GM21447 (cell line): ENCODE measurements around the gene VCP.

ENCODE experiments used
- ATAC-seq: cut with Tn5 transposase; IDR thresholded peaks from one replicate; pipeline ENCODE4 v1.9.1; 2021; ENCODE audit not compliant: unreplicated experiment

VCP gene

GRCh38 chr9:35072461-35073278 lies at the start of gene VCP:
Gene VCP, minus strand, starts transcription at chr9:35072625. Its CDS starts 272 bp downstream, at chr9:35072353.
- peak; percentile 82 for ATAC-seq

DNA sequence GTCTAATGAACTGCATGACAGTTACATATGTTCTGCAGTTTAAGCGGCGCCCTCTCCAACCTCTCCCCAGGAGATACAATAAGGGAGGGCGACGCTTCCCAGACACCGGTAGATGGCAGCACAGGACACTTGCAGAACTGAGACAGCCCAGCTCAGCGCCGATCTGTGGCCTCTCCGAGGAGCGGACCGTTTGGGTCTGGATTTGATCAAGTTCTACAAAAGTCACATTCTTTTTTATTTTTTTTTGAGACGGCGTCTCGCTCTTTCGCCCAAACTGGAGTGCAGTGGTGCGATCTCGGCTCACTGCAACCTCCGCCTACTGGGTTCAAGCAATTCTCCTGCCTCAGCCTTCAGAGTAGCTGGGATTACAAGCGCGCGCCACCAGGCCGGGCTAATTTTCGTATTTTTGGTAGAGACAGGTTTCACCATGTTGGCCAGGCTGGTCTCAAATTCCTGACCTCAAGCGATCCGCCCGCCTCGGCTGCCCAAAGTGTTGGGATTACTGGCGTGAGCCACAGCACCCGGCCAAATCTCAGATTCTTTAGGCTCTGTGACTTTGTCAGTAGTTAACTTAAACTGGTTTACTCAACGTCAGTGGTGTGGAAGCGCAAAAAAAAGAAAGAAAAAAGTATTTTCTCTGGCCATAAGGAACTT lies 44.6 kb upstream of the VCP start:
- ATAC-seq: peak; percentile 41

GRCh38 chr9:35116539-35116897 lies 44.1 kb upstream of the VCP start:
- no peak for ATAC-seq

DNA sequence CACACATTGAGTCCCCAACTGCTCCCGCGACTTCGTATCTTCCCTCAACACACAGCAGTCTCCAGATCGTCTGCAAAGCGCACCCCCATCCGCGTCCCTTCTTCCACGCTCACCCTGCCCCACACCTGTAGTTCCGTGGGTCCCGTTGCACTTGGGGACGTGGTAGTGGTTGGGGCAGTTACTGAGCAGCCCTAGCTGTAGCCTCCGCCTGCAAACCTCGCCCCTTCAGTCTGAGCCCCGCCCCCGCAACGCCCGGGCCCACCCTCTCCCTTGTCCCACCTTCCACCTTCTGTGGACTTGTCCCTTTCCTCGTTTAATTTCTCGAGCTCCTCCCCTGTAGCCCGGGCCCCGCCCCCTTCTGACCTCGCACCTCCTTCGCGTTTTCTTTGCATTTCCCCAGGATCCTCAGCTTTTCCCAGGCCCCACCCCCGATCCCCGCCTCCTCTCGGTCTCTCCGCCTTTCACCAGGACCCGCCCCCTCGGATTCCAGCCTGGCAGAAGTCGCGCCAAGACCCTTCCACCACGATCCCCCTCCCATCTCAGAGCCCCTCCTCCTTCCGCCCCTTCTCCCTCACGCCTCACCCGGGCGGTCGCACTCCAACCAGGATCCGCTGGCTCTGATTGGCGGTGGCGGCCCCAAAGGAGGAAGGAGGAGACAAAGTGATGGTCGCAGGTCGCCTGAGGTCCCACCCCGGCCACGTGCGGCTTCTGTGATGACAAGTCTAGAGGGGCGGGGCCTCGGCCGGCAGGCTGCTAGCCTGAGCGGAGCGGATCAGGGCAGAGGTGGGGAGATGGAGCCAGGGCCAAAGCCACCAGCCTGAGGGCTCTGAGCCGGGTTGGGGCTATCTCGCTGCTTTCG lies 43.5 kb upstream of the VCP start, which contains the start of gene ATOSB:
Gene ATOSB (minus strand): TSS at position 183 of the 859 bp plus-strand sequence. CDS start 7,588 bp downstream, outside the sequence.
- ATAC-seq: peak; percentile 59

DNA sequence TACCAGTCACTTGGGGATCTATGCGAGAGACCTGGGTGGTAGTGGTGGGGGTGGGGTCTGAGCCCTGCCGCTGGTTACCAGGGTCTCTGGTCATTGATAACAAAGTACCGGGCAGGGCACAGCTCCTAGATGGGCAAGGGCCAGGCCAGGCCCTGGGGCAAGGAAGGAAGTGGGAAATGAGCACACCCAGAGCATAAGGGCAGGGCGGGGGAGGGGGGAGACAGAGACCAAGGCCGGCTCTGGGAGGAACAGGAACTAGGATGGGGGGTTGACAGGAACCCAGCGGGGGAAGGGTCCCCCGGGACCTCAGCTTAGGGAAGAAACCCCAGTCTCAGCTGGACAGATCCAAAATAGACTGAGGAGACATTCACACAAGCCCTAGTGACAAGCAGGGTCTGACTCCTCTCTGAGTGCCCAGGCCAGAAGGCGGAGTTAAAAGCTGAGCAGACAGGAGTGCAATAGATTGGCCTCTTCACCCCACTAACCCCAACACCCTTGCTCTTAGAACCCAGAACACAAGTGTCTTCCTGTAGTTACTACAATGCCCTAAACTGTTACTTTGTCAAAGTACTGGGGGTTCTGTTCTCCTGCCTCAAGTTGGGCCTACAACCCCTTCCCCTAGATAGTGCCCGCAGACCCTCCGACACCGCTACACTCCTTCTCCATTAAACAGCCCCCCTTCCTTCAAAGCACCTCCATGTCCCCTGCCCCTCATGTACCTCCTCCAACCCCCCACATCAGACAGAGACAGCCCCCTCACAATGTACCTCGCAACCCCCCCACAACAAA lies 42.6 kb upstream of the VCP start:
- ATAC-seq: no peak

DNA sequence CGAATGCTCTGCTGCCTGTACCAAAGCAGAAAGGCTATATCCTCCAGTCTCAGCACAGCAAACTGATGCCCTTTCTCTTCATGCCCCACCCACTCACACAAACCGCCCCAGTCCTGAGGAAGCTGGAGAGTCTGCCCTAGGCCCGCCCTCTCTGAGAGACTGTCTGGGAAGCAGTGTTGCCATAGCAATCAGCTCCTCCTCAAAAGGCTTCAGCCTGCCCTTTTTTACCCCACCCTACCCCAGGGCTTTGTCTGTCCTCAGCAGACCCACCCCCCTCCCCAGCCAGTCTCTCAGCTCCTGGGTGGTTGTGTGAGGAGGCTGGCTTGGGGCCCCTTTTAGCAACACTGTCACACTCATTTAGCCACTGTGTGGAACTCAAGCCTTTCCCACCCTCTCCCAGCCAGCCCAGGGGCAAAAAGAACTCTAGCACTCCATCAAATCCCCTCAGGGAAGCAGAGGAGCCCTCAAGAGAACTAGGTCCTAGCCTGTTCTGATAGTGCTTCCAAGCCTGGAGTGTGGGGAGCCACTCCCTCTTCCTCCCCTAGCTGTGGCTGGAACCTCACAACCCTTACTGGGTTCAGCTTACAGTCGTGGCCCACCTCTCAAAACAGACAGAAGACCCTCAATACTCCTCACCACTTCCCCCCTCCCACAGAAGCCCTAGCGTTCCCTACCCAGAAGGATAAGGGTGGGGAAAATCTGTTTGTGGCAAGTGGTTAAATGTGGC lies 41.9 kb upstream of the VCP start:
- no peak for ATAC-seq

GRCh38 chr9:35112257-35113020 lies 40.0 kb upstream of the VCP start:
- ATAC-seq: no peak

DNA sequence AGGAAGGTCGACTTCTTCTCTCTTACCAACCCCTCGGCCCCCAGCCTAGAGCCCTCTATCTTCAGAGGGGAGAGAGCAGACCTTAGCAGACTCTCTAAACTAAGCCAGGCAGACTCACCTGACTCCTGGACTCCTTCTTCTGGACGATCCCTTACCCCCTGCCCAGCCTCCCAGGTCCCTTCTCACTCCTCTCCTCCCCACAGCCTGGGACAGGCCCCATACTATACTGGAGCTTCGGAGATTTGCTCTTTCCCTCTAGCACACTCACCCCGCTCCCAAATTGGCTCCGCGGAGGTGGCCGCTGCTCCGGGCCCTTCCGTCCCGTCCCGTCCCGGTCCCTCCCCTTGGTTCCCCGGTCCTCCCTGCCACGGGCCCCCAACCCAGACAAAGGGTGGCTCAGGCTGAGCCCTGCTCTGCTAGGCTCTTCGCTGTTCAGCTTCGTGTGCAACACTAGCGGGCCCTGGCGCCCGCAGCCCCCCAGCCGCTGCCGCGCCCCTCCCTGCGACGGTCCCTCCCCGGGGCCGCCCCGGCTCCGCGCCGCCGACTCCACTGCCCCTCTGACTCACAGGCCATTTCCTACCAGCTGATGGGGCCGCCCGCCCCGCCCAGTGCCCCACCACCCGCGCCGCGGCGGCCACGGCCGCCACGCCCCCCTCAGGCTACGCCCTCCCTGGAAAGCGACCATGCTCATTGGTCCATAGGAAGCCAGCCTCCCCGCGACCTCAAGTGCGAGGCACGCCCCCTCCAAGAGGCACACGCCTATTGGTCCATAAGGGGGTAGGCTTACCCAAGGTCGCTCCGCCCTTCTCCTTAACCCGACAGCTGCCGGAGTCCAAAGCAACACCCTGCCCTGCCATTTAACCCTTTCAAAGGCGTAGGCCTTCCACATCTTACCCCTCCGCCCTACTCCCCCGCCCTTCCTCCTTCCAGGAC lies 38.8 kb upstream of the VCP start:
- ATAC-seq: peak; percentile 60

GRCh38 chr9:35110327-35110761 lies 37.9 kb upstream of the VCP start:
- no peak for ATAC-seq

DNA sequence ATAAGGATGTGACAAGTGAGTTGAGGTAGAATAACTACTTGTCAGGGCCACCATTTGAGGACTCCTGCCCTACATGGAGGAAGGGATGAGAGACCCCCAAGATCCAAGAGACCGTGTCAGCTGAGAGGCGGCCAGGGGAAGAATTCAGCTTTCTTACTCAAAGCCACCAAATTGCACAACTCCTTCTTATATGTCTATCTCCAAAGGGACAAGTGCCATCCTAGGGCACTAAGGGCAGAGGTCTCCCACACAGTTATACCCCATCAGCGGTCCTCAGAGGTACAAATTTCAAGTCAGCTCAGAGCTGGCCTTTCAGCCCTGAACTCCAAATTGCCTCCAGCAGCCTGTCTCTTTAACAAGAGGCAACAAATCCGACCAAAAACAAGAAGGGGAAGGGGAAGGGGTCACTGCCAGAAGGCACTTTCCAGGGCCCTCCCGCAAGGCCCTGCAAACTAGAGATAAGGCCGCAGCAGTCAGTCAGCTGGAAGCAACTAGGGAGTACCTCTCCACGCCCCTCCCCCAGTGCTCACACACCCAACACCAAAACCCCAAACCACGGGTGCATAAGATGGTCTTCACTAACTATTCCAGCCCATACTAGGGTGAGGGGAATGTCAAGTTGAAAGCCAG lies 36.6 kb upstream of the VCP start:
- ATAC-seq: no peak

- no peak for ATAC-seq
Measured at GRCh38 chr9:35108461-35108860, 36.0 kb upstream of the VCP start.

- no peak for ATAC-seq
Measured at GRCh38 chr9:35107297-35108290, 35.2 kb upstream of the VCP start.

DNA sequence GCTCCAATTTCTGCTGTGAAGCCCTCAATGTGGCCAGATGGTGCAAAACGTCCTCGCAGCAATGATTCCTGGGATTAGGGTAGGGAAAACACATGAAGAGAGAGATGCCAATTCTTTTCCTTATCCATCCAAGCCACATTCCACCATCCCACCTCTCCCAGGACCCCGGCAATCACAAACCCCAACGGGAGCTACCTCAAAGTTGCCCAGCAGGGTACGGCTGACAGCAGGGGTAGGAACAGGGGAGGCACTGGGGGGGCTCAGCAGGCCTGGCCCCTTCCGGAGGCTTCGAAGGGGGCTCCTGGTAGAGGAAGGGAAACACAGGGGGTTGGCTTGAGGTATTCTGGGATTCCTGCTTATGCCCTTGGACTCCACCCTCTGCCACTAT lies 33.9 kb upstream of the VCP start:
- ATAC-seq: no peak

DNA sequence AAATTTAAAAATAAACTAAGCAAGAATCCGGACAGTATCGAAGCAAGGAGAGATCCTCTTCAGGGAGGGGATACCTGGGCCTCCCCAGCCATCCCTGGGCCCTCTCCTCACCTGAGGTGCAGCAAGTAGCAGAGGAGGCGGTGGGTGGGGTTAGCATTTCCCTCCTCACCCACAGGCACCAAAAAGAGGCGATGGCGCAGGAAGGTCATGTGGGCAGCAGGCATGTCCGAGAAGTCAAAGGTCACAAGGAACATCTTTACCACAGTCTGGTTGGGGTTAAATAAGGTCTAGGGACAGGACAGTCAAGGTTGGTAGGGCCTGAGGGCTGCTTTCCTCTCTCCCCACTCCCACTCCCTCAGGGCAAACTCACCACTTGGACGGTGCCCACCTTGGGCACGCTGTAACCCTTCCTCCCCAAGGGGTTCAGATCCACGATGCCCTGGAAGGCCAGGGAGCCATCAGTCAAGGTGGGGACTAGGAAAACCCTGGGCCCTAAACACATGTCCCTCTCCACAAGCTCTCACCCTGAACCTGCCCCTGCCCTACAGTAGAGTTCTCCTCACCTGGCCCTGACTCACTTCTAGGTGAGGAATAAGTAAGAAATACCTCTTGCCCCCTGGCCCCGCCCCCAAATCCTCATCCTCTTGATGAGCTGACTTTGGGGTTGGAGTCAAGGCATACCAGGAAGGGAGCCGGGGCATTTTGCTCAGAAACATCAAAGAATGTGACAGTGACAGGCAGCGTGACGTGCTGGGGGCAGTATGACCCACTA lies 33.3 kb upstream of the VCP start:
- ATAC-seq: no peak

DNA sequence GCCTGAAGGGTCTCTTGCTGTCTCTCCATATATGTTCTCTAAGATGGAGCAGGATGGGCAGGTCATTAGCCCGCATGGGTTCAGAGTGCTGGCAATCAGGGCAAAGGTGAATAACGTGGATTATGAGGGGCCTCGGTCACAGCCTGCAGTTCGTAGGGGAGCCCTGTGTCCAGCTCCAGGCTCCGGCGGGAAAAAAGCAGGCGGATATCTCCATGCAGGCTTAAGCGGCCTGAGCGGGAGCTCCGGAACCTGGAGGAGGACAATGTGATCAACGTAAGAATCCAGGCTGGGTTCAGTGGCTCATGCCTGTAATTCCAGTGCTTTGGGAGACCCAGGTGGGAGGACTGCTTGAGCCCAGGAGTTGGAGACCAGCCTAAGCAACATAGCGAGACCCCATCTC lies 32.7 kb upstream of the VCP start:
- no peak for ATAC-seq

- no peak for ATAC-seq
Measured at GRCh38 chr9:35104586-35104985, 32.2 kb upstream of the VCP start.
